ENCODE results near the gene CYGB. TPM values are rescaled to one million over a fixed set of nuclear protein-coding genes. Genes with fewer than 3 reads are reported as not detected.
"Not testable (repeated sequence)": the region's sequence is repeated elsewhere in the genome, so short reads cannot be mapped to it uniquely, and the experiment has no call there.

CYGB gene
- total RNA-seq, 1 donor, result 39.1 TPM

DNA sequence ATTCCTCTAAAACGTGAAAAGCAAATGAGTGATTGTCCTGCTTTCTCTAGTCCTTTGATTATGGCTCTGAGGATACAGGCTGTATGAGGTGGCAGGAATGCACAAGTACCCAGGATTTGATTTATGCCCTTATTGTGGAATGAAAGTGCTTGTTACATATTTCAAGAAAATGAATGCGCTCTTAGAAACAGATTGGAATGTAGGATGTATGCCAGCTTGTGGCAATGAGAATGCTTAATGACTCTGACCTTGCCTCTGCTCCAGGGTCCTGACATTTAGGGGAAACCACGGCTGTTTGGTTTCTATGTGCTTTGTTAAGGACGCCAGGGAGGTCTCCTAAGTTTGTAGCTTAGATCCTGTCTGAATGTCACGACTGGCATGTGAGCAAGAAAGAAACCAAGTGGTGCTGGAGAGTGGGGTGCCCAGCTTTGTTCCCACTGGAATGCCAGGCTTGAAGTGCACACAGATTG is 24.3 kb upstream of the CYGB start:
- no peaks in the 10 kb centered on the region for H3K9me3 ChIP-seq (ENCODE audit: low read depth, low read length)
- no peak for TF ChIP-seq CTCF (IDR thresholded peaks at IDR 0.05; ENCODE audit: extremely low read depth, low read depth, low read length)
- peaks cover 41% of the 10 kb centered on the region for H3K36me3 ChIP-seq (ENCODE audit: insufficient read depth, low read length)
- H3K27ac ChIP-seq (ENCODE audit: low read depth, low read length), result peak overlapping the region; percentile 77
- peaks cover 60% of the 10 kb centered on the region for H4K20me1 ChIP-seq (ENCODE audit: insufficient read depth, low read length)
- peak; percentile 84 for DNase-seq (ENCODE audit: insufficient read length, low spot score, missing footprints)
- H3K4me2 ChIP-seq (ENCODE audit: insufficient read depth, low read length), result peak overlapping the region; percentile 94
- peaks cover 50% of the 10 kb centered on the region for H3K4me1 ChIP-seq (ENCODE audit: insufficient read depth, low read length)
- H2AFZ ChIP-seq (ENCODE audit: low read length), result no peak overlapping the region
- H3K4me3 ChIP-seq (ENCODE audit: insufficient read depth, low read length), result peak overlapping the region; percentile 38
- no peaks in the 10 kb centered on the region for H3K27me3 ChIP-seq (ENCODE audit: insufficient read depth, low read length)
- H3K79me2 ChIP-seq (ENCODE audit: insufficient read depth, low read length), result peaks cover 53% of the 10 kb centered on the region

GRCh38 chr17:76561332-76561731 is 23.8 kb upstream of the CYGB start:
- peak; percentile 58 for DNase-seq (ENCODE audit: insufficient read length, low spot score, missing footprints)
- Histone ChIP-seq H3K4me2 (ENCODE audit: insufficient read depth, low read length) (peak overlapping the region; percentile 94), H3K4me1 (ENCODE audit: insufficient read depth, low read length) (peaks cover 53% of the 10 kb centered on the region), H3K9me3 (ENCODE audit: low read depth, low read length) (no peaks in the 10 kb centered on the region), H3K36me3 (ENCODE audit: insufficient read depth, low read length) (peaks cover 40% of the 10 kb centered on the region), H3K4me3 (ENCODE audit: insufficient read depth, low read length) (peak overlapping the region; percentile 30), H3K79me2 (ENCODE audit: insufficient read depth, low read length) (peaks cover 56% of the 10 kb centered on the region), H3K27me3 (ENCODE audit: insufficient read depth, low read length) (no peaks in the 10 kb centered on the region), H3K27ac (ENCODE audit: low read depth, low read length) (peak overlapping the region; percentile 77), H4K20me1 (ENCODE audit: insufficient read depth, low read length) (peaks cover 57% of the 10 kb centered on the region), H2AFZ (ENCODE audit: low read length) (no peak overlapping the region)
- TF ChIP-seq CTCF (IDR thresholded peaks at IDR 0.05; ENCODE audit: extremely low read depth, low read depth, low read length), result no peak

DNA sequence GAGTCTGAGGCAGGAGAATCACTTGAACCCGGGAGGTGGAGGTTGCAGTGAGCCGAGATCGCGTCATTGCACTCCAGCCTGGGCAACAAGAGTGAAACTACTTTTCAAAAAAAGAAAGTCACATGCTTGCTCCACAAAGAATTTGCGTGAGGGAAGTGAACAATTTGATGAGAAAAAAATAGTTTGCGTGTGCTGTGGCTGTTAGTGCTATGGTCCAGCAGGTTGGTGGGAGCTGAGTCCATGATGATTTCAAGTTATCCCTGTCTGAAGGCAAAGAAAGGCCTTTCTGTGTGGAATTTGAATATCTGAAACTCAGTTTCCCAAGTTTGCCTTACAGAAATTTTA is 23.3 kb upstream of the CYGB start:
- no peaks in the 10 kb centered on the region for H3K27me3 ChIP-seq (ENCODE audit: insufficient read depth, low read length)
- peak overlapping the region; percentile 30 for H3K4me3 ChIP-seq (ENCODE audit: insufficient read depth, low read length)
- peaks cover 53% of the 10 kb centered on the region for H3K79me2 ChIP-seq (ENCODE audit: insufficient read depth, low read length)
- TF ChIP-seq CTCF (IDR thresholded peaks at IDR 0.05; ENCODE audit: extremely low read depth, low read depth, low read length), result no peak
- no peaks in the 10 kb centered on the region for H3K9me3 ChIP-seq (ENCODE audit: low read depth, low read length)
- peaks cover 54% of the 10 kb centered on the region for H3K4me1 ChIP-seq (ENCODE audit: insufficient read depth, low read length)
- H3K4me2 ChIP-seq (ENCODE audit: insufficient read depth, low read length), result peak overlapping the region; percentile 94
- peak overlapping the region; percentile 77 for H3K27ac ChIP-seq (ENCODE audit: low read depth, low read length)
- peaks cover 35% of the 10 kb centered on the region for H3K36me3 ChIP-seq (ENCODE audit: insufficient read depth, low read length)
- peaks cover 53% of the 10 kb centered on the region for H4K20me1 ChIP-seq (ENCODE audit: insufficient read depth, low read length)
- no peak overlapping the region for H2AFZ ChIP-seq (ENCODE audit: low read length)
- peak; percentile 36 for DNase-seq (ENCODE audit: insufficient read length, low spot score, missing footprints)

DNA sequence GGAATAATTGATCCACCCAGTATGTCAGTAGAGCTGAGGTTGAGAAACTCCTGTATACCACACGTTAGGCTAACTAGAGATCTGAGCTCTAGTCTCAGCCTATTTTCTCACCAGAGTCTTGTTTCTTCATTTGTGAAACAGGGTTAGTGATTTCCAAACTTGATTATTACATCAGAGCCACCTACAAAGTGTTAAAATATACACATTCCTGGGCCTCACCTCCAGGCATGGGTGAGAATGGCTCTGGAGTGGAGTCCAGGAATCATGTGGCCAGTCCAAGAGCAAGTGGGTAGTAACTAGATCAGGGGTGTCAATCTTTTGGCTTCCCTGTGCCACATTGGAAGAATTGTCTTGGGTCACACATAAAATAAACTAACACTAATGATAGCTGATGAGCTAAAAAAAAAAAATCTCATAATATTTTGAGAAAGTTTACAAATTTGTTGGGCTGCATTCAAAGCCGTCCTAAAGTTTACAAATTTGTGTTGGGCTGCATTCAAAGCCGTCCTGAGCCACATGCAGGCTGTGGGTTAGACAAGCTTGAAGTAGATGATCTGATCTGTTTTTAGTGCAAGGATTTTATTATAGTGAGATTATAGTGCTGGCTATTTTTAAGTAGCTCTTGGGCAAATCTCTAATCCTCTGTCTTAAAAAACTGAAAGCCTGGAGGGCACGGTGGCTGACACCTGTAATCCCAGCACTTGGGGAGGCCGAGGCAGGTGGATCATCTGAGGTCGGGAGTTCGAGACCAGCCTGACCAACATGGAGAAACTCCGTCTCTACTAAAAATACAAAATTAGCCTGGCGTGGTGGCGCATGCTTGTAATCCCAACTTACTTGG is 22.7 kb upstream of the CYGB start:
- H3K36me3 ChIP-seq (ENCODE audit: insufficient read depth, low read length), result peaks cover 29% of the 10 kb centered on the region

DNA sequence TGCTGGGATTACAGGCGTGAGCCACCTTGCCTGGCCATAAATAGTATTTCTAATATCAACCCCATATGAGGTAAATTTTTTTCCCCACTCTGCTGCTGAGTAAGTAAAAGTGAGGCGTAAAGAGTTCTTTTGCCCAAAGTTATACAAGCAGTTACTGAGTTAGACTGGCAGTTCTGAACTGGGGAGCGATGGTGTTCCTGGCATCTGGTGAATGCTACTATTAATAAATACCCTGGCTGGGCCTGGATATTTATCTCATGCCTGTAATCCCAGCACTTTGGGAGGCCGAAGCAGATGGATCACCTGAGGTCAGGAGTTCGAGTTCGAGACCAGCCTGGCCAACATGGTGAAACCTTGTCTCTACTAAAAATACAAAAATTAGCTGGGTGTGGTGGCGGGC is 22.0 kb upstream of the CYGB start:
- H3K27me3 ChIP-seq (ENCODE audit: insufficient read depth, low read length); H3K9me3 ChIP-seq (ENCODE audit: low read depth, low read length); H2AFZ ChIP-seq (ENCODE audit: low read length): not testable (repeated sequence)
- Histone ChIP-seq H3K4me1 (ENCODE audit: insufficient read depth, low read length) (peaks cover 51% of the 10 kb centered on the region), H3K36me3 (ENCODE audit: insufficient read depth, low read length) (peaks cover 21% of the 10 kb centered on the region), H3K79me2 (ENCODE audit: insufficient read depth, low read length) (peaks cover 50% of the 10 kb centered on the region), H3K27ac (ENCODE audit: low read depth, low read length) (peak overlapping the region; percentile 98), H3K4me3 (ENCODE audit: insufficient read depth, low read length) (peak overlapping the region; percentile 97), H3K4me2 (ENCODE audit: insufficient read depth, low read length) (peak overlapping the region; percentile 94), H4K20me1 (ENCODE audit: insufficient read depth, low read length) (peaks cover 40% of the 10 kb centered on the region)
- DNase-seq (ENCODE audit: insufficient read length, low spot score, missing footprints), result peak; percentile 11

More for the DNA sequence above, 22.7 kb upstream of the CYGB start:
- H3K9me3 ChIP-seq (ENCODE audit: low read depth, low read length), result no peaks in the 10 kb centered on the region
- peak overlapping the region; percentile 77 for H3K27ac ChIP-seq (ENCODE audit: low read depth, low read length)
- H3K79me2 ChIP-seq (ENCODE audit: insufficient read depth, low read length), result peaks cover 50% of the 10 kb centered on the region
- H2AFZ ChIP-seq (ENCODE audit: low read length), result no peak overlapping the region
- TF ChIP-seq CTCF (IDR thresholded peaks at IDR 0.05; ENCODE audit: extremely low read depth, low read depth, low read length), result no peak
- no peaks in the 10 kb centered on the region for H3K27me3 ChIP-seq (ENCODE audit: insufficient read depth, low read length)
- peak; percentile 8 for DNase-seq (ENCODE audit: insufficient read length, low spot score, missing footprints)
- peaks cover 47% of the 10 kb centered on the region for H4K20me1 ChIP-seq (ENCODE audit: insufficient read depth, low read length)
- peak overlapping the region; percentile 10 for H3K4me3 ChIP-seq (ENCODE audit: insufficient read depth, low read length)
- H3K4me2 ChIP-seq (ENCODE audit: insufficient read depth, low read length), result peak overlapping the region; percentile 94
- H3K4me1 ChIP-seq (ENCODE audit: insufficient read depth, low read length), result peaks cover 51% of the 10 kb centered on the region
